AG04449 (cell line): ENCODE results near the gene FCHO1.
A peak's percentile ranks its signal among the peaks of the same experiment; 100 is the strongest.

Source experiments
- CTCF ChIA-PET: fragments of 350-600 bp; formaldehyde crosslinking; extraction: SDS; loops from one replicate; lab custom pipeline; 2021; ENCODE audit warnings: antibody characterized with exemption; lab: Yijun Ruan, JAX
- POLR2A ChIA-PET: fragments of 400-600, 350-600 bp; formaldehyde crosslinking; extraction: SDS; loops from one replicate; lab custom pipeline; 2020; ENCODE audit warnings: antibody characterized with exemption, inconsistent platforms; lab: Yijun Ruan, JAX
- DNase-seq: peaks from one replicate; pipeline ENCODE4 v3.0.0-alpha.2; 2010; ENCODE audit warnings: low read depth, low spot score
- H3K4me3 ChIP-seq: 2 replicates; pipeline ENCODE4 v1.5.1; 2011; ENCODE audit warnings: low read depth, mild to moderate bottlenecking, control low read depth, low read length
- CTCF ChIP-seq: IDR thresholded peaks from one replicate; pipeline ENCODE4 v1.5.1; 2011; ENCODE audit warnings: mild to moderate bottlenecking, moderate library complexity, low read length, control low read depth, inconsistent platforms; ENCODE audit not compliant: insufficient read depth; ENCODE audit errors: missing control alignments

The FCHO1 gene

GRCh38 chr19:17751103-17751911 is at the start of gene FCHO1:
FCHO1 (plus strand) TSS chr19:17751477; CDS start chr19:17755165, 3,688 bp downstream.
- POLR2A ChIA-PET, result no interaction called here
- H3K4me3 ChIP-seq, result no peak within 1 kb of the TSS
- TF ChIP-seq CTCF, result no peak
- CTCF ChIA-PET, result interaction anchor here (1.0 to 1.4 kb wide), 2 partner anchors 12 to 15 kb away, joined by 4 read pairs; no protein-coding TSS in a partner anchor
- DNase-seq, result no peak

GRCh38 chr19:17703824-17704463 is 47.3 kb upstream of the FCHO1 start:
- ChIA-PET CTCF (interaction anchor here (0.7 to 3.8 kb wide), 8 partner anchors 8 to 152 kb away, joined by 3 to 17 read pairs (median 4); partner anchors contain the start of gene MAP1S), POLR2A (no interaction called here)
- DNase-seq, result no peak
- H3K4me3 ChIP-seq, result no peak overlapping the region
- TF ChIP-seq CTCF, result peak; percentile 61

GRCh38 chr19:17706750-17707181 is 44.5 kb upstream of the FCHO1 start:
- TF ChIP-seq CTCF, result no peak
- no peak overlapping the region for H3K4me3 ChIP-seq
- CTCF ChIA-PET, result interaction anchor here (0.7 to 3.8 kb wide), 5 partner anchors 9 to 266 kb away, joined by 3 to 17 read pairs (median 5); no protein-coding TSS in a partner anchor
- POLR2A ChIA-PET, result interaction anchor here (1.2 kb wide), 1 partner anchor 12 kb away, joined by 3 read pairs; the partner anchor contains the start of gene MAP1S
- no peak for DNase-seq

GRCh38 chr19:17711851-17712250 is 39.4 kb upstream of the FCHO1 start:
- CTCF ChIA-PET, result no interaction called here
- POLR2A ChIA-PET, result no interaction called here
- no peak for DNase-seq
- TF ChIP-seq CTCF, result no peak
- H3K4me3 ChIP-seq, result no peak overlapping the region

GRCh38 chr19:17716309-17716929 is 34.9 kb upstream of the FCHO1 start:
- no peak overlapping the region for H3K4me3 ChIP-seq
- ChIA-PET CTCF (interaction anchor here (1.3 to 1.6 kb wide), 2 partner anchors 10 to 50 kb away, joined by 3 to 5 read pairs; no protein-coding TSS in a partner anchor), POLR2A (no interaction called here)
- no peak for DNase-seq
- no peak for TF ChIP-seq CTCF
